AG04450 (cell line): ENCODE data around the gene SULT1A4. TPM values are rescaled to one million over a fixed set of nuclear protein-coding genes. Genes with fewer than 3 reads are reported as not detected.
"Not testable (repeated sequence)": the region's sequence is repeated elsewhere in the genome, so short reads cannot be mapped to it uniquely, and the experiment has no call there.

ENCODE experiments used
- CTCF ChIA-PET: fragments of 300-600, 350-600 bp; formaldehyde crosslinking; extraction: SDS; loops from one replicate; lab custom pipeline; 2022; ENCODE audit warnings: antibody characterized with exemption, inconsistent platforms; lab: Charles Lee
- POLR2A ChIA-PET: fragments of 350-600 bp; formaldehyde crosslinking; extraction: SDS; loops from one replicate; lab custom pipeline; 2021; ENCODE audit warnings: antibody characterized with exemption, inconsistent platforms; lab: Yijun Ruan, JAX
- DNase-seq: peaks from one replicate; pipeline ENCODE4 v3.0.0-alpha.2; 2011; ENCODE audit warnings: low read depth, low spot score
- H3K27ac ChIP-seq: one replicate; pipeline ENCODE4 v1.5.1; 2012; ENCODE audit warnings: low read depth, low read length, control low read depth
- H3K27me3 ChIP-seq: one replicate; pipeline ENCODE4 v1.6.0; 2012; ENCODE audit warnings: low read length; ENCODE audit not compliant: control insufficient read depth, insufficient read depth
- H3K4me3 ChIP-seq: 2 replicates; pipeline ENCODE4 v1.5.1; 2011; ENCODE audit warnings: mild to moderate bottlenecking, low read depth, low read length, control low read depth
- H3K9me3 ChIP-seq: 2 replicates; pipeline ENCODE4 v1.5.1; 2012; ENCODE audit warnings: low read length; ENCODE audit not compliant: control insufficient read depth, insufficient read depth
- polyA plus RNA-seq: library from polyadenylated mRNA; depleted of rRNA; stranded (reverse); fragments of >200 nt; gene quantifications from 2 replicates; pipeline ENCODE4 v1.2.3, GENCODE V29; 2011; rRNA removed
- small RNA-seq: library from RNA; depleted of rRNA; stranded (forward); fragments of <200 nt; gene quantifications from one replicate; pipeline ENCODE3, GENCODE V24; 2012; ENCODE audit warnings: low read depth; ENCODE audit not compliant: insufficient read length

The SULT1A4 gene
- polyA plus RNA-seq, 1 experiment = 0.36 TPM

DNA sequence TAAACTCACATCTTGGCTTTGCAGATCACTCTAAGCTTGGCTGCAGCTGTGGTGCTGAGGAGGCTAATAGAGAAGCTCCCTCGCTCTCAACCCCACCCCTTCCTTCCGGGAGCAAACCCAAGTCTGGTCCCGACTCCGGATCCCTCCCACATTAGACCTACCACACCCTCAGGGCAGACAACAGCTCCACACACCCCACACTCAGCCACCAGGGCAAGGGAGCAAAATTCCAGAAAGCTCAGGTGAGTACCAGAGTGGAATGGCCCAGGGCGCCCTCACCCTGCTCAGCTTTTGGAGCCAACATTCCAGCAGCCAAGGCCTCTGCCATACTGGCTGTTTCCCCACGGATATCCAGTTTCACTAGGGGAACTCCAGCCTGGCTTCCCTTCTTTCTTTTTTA is 9.9 kb downstream of the SULT1A4 start:
- DNase-seq, H3K9me3 ChIP-seq, POLR2A ChIA-PET, CTCF ChIA-PET, H3K27me3 ChIP-seq, H3K27ac ChIP-seq, H3K4me3 ChIP-seq: not testable (repeated sequence)

DNA sequence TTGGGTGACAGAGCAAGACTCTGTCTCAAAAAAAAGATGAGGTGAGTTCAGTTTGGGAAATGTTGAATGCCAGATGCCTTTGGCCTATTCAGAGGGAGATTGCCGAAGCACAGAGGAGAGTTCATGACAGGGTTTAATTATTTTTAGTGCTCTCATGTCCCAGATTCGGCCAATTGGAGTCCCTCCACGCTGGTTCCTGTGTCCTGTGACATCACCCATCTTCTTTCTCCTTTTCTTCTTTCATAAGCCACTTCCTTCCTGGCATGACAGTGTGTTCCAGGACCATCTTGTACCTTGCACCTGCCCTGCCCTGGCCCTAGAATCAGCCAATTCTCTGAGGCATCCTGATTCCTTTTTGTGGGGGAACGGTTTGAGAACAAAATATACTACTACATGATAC is 12.4 kb downstream of the SULT1A4 start:
- H3K9me3 ChIP-seq, H3K27me3 ChIP-seq, POLR2A ChIA-PET, H3K4me3 ChIP-seq, CTCF ChIA-PET, H3K27ac ChIP-seq, DNase-seq: not testable (repeated sequence)

DNA sequence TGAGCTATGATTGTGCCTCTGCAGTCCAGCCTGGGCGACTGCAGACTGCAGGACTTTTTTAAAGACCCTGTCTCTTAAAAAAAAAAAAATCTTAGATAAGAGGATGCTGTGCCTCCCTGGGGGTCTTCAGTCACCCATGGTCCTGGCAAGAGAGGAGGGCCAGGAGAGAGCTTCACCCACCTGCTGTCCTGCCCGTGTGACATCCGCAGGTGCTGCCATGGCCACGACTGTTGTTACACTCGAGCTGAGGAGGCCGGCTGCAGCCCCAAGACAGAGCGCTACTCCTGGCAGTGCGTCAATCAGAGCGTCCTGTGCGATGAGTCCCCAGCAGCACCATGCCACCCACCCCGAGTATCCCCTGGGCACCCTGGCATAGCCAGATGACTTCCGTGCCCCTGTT is 22.6 kb downstream of the SULT1A4 start:
- H3K9me3 ChIP-seq, CTCF ChIA-PET, DNase-seq, H3K27me3 ChIP-seq, POLR2A ChIA-PET, H3K4me3 ChIP-seq, H3K27ac ChIP-seq: not testable (repeated sequence)

DNA sequence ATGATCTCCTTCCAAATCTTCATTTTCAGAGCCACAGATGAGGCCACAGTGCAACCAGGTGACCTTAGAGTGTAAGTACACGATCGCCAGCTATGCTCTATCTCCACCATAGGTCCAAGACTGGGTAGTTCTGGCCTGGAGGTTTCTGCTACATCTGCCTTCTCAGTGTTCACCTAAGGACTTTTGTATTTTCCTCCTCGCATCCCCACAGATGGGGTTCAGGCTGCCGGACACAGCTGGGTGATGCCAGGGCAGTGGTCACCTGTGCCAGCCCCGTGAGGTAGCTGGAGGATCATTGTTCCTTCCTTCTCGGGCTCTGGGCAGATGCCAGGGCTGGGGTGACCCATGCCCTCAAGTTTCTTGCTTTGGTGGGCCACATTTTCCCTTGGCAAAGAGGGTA is 46.6 kb downstream of the SULT1A4 start, which contains the start of gene NPIPB12:
Gene NPIPB12 (minus strand): TSS at position 101 of the 400 bp plus-strand sequence.
- DNase-seq, H3K27ac ChIP-seq, CTCF ChIA-PET, H3K4me3 ChIP-seq, POLR2A ChIA-PET, H3K9me3 ChIP-seq, H3K27me3 ChIP-seq: not testable (repeated sequence)

Small RNA genes lying within 50 kb of the gene (small RNA-seq; reads per million reads assigned to genes)
- gene AC133555.2 = not detected

Other genes starting within 250 kb of the SULT1A4 start
- gene NPIPB11, start 53.2 kb upstream of the SULT1A4 start, polyA plus RNA-seq = 0.36 and 1.1 TPM in 2 replicates
- 11.0 and 11.6 TPM in 2 replicates for gene BOLA2, start 5.6 kb upstream of the SULT1A4 start, polyA plus RNA-seq
- gene SLX1B, start 5.4 kb upstream of the SULT1A4 start, polyA plus RNA-seq = 10.2 and 11.5 TPM in 2 replicates
- gene NPIPB12, start 46.5 kb downstream of the SULT1A4 start, polyA plus RNA-seq = 9.7 and 12.8 TPM in 2 replicates
- 0.04 and 0.05 TPM in 2 replicates for gene SPN, start 203.3 kb downstream of the SULT1A4 start, polyA plus RNA-seq
- gene QPRT, start 219.3 kb downstream of the SULT1A4 start, polyA plus RNA-seq = 16.0 and 16.6 TPM in 2 replicates